Lung (tissue), 16 donors: ENCODE measurements around the gene VAT1. TPM values are rescaled to one million over a fixed set of nuclear protein-coding genes. Genes with fewer than 3 reads are reported as not detected.

Experiments
- ATAC-seq: fragments of 200-7000 bp; cut with Tn5 transposase; one replicate; pipeline ENCODE4 v1.9.1; 2020; ENCODE audit warnings: moderate number of reproducible peaks; ENCODE audit not compliant: insufficient read depth, low FRiP score
- DNase-seq, 3 donors: peaks; one replicate each; pipeline ENCODE4 v3.0.0-alpha.2; 2013 to 2017
- H3K27ac ChIP-seq, 2 donors: one replicate each; pipeline ENCODE4 v1.5.1; 2013; ENCODE audit warnings: mild to moderate bottlenecking in 2 of 2, moderate library complexity in 2 of 2, control low read depth in 1 of 2, inconsistent platforms in 1 of 2, low read depth in 1 of 2, low read length in 1 of 2
- H3K27me3 ChIP-seq, 3 donors: one replicate each; pipeline ENCODE4 v1.5.1; 2013; ENCODE audit warnings: low read length in 2 of 3; ENCODE audit not compliant: control insufficient read depth in 3 of 3, insufficient read depth in 3 of 3
- H3K36me3 ChIP-seq, 4 donors: one replicate each; pipeline ENCODE4 v1.5.1; 2013; ENCODE audit warnings: low read length in 4 of 4, mild to moderate bottlenecking in 1 of 4, moderate library complexity in 1 of 4; ENCODE audit not compliant: control insufficient read depth in 4 of 4, insufficient read depth in 4 of 4
- H3K4me1 ChIP-seq, 5 donors: one replicate each; pipeline ENCODE4 v1.5.1; 2013; ENCODE audit warnings: low read length in 5 of 5, mild to moderate bottlenecking in 2 of 5, moderate library complexity in 1 of 5; ENCODE audit not compliant: control insufficient read depth in 5 of 5, insufficient read depth in 5 of 5
- H3K4me3 ChIP-seq: one replicate; pipeline ENCODE4 v1.5.1; 2013; ENCODE audit warnings: mild to moderate bottlenecking, control low read depth, moderate library complexity
- H3K9ac ChIP-seq, 2 donors: one replicate each; pipeline ENCODE4 v1.5.1; 2013; ENCODE audit warnings: low read length in 2 of 2, control low read depth in 1 of 2; ENCODE audit not compliant: insufficient read depth in 1 of 2
- H3K9me3 ChIP-seq, 4 donors: one replicate each; pipeline ENCODE4 v1.5.1; 2013; ENCODE audit warnings: low read length in 3 of 4, mild to moderate bottlenecking in 1 of 4, moderate library complexity in 1 of 4; ENCODE audit not compliant: control insufficient read depth in 4 of 4, insufficient read depth in 3 of 4
- WGBS, 2 donors: extraction: QIAGEN DNeasy Blood & Tissue Kit; methylation state at CpG; one replicate each; pipeline ENCODE4 v1.1.7; 2013; 5-methylcytosine and 5-hydroxymethylcytosine counted together
- long read RNA-seq, 5 donors: transcript quantifications; one replicate each; lab custom pipeline, GENCODE V29; 2026
- polyA plus RNA-seq, 2 donors: library from polyadenylated mRNA; stranded (reverse); fragments of 200-250 nt; gene quantifications; one replicate each; pipeline ENCODE4 v1.2.1, GENCODE V29; 2013
- total RNA-seq, 2 donors: library from RNA; depleted of rRNA in 1 of 2; stranded (reverse); fragments of >200 nt in 1 of 2; gene quantifications; one replicate each; pipeline ENCODE4 v1.2.1, GENCODE V29; 2014 to 2021
- TF ChIP-seq, protein P1 (sequence below): IDR thresholded peaks from 2 replicates; pipeline ENCODE4 v1.5.1; 2012; ENCODE audit warnings: mild to moderate bottlenecking; ENCODE audit errors: control extremely low read depth, extremely low read depth
- donor health status: control.
- donor health status: control.
- donor health status: Bipolar disorder and iron deficiency.
- donor health status: healthy.
- donor health status: DM: yes; HTN: yes; CAD: no.

VAT1 gene
- total RNA-seq (100 to 1,000 TPM in 1 of 2 donors, 10 to 100 TPM in 1; 62.3 to 255 TPM), polyA plus RNA-seq (100 to 1,000 TPM in 1 of 2 donors, 10 to 100 TPM in 1; 80.2 to 162 TPM)
- long read RNA-seq, donor 1, transcript VAT1-201 (6 exons, 2,734 nt) = major isoform, 40 of 48 reads
- long read RNA-seq, donor 1, partial matches to known transcripts = 0 of 48 reads
- long read RNA-seq, donor 1, other reads (novel, unspliced or antisense) = 8 of 48 reads
- long read RNA-seq, donor 2, partial matches to known transcripts = 0 of 5 reads
- long read RNA-seq, donor 2, other reads (novel, unspliced or antisense) = 0 of 5 reads
- long read RNA-seq, donor 3, transcript VAT1-201 (6 exons, 2,734 nt) = major isoform, 12 of 14 reads
- long read RNA-seq, donor 3, partial matches to known transcripts = 0 of 14 reads
- long read RNA-seq, donor 3, other reads (novel, unspliced or antisense) = 0 of 14 reads
- long read RNA-seq, donor 4, transcript VAT1-201 (6 exons, 2,734 nt) = major isoform, 10 of 16 reads
- long read RNA-seq, donor 4, partial matches to known transcripts = 6 of 16 reads
- long read RNA-seq, donor 4, other reads (novel, unspliced or antisense) = 0 of 16 reads
- long read RNA-seq, donor 5, transcript VAT1-201 (6 exons, 2,734 nt) = major isoform, 34 of 35 reads
- long read RNA-seq, donor 5, partial matches to known transcripts = 0 of 35 reads
- long read RNA-seq, donor 5, other reads (novel, unspliced or antisense) = 0 of 35 reads

DNA sequence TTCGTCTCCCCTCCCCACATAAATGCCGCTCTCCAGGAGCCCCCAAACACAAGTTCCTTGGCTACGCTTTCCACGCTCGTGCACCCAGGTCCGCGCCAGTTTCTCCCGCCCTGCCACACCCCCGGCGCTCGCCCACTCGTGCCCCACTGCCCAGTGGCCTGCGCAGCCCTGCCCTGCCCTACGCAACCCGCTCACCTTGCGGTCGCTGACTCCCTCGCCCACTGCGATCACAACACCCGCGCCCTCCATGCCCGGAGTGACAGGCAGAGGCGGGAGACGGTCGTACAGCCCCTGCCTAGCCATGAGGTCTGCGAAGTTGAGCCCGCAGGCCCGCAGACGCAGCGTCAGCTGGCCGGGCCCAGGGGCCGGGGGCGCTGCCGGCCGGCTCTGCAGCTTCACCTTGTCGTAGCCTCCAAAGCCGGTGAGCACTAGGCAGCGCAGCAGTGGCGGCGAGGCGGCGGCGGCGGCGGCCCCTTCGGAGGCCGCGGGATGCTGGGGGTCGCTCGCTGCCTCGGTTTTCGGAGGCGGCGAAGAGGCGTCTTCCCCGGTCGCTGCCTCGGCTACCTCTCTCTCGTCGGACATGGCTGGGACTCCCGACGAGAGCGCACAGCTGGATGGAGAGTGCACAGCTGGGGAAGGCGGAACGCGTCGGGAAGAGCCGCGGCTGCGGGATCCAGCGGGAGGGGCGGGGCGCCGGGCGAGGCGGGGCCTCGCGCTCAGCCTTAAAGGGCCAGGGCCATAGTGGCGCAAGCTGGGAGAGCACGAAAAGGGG is at the start of gene VAT1:
Gene VAT1, minus strand, starts transcription at position 645 of the 772 bp plus-strand sequence. Its CDS starts 63 bp downstream, at position 582.
- Histone ChIP-seq H3K27me3 (no peaks in the 10 kb centered on the region), H3K27ac (peak within 1 kb of the TSS; percentile 71 to 83), H3K4me1 (peaks cover 0 to 29% (median 13%) of the 10 kb centered on the region in 5 donors), H3K9me3 (no peaks in the 10 kb centered on the region), H3K36me3 (peaks cover 0 to 10% (median 1%) of the 10 kb centered on the region in 4 donors), H3K4me3 (peak within 1 kb of the TSS; percentile 90), H3K9ac (peak within 1 kb of the TSS; percentile 37 to 55)
- 0 to 1% methylated on average over 74 to 80 of the region's 80 CpGs for WGBS, 2 donors
- DNase-seq (peak; percentile 85 to 88 (median 87)), ATAC-seq (peak; percentile 72)
- TF ChIP-seq, protein P1, sequence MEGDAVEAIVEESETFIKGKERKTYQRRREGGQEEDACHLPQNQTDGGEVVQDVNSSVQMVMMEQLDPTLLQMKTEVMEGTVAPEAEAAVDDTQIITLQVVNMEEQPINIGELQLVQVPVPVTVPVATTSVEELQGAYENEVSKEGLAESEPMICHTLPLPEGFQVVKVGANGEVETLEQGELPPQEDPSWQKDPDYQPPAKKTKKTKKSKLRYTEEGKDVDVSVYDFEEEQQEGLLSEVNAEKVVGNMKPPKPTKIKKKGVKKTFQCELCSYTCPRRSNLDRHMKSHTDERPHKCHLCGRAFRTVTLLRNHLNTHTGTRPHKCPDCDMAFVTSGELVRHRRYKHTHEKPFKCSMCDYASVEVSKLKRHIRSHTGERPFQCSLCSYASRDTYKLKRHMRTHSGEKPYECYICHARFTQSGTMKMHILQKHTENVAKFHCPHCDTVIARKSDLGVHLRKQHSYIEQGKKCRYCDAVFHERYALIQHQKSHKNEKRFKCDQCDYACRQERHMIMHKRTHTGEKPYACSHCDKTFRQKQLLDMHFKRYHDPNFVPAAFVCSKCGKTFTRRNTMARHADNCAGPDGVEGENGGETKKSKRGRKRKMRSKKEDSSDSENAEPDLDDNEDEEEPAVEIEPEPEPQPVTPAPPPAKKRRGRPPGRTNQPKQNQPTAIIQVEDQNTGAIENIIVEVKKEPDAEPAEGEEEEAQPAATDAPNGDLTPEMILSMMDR = no peak

DNA sequence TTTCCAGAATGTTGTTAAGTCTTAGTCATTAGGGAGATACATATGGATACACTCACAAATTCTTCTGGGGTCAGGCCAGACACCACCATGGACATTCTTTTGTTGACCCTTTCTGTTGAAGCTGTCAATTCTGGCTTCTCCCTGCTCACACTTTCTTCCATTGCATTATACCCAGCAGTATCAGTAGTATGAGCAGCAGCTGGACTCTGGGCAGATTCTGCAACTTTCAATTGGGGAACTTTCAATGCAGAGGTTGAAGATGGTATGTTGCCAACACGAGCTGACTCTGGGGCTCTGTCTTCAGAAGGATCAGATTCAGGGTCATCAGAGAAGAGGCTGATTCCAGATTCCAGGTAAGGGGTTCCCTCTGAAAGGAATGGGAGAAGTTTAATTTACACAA is 48.7 kb upstream of the VAT1 start:
- DNase-seq (no peak), ATAC-seq (no peak)
- H3K27me3 ChIP-seq = no peaks in the 10 kb centered on the region
- no peak overlapping the region for H3K27ac ChIP-seq
- H3K4me1 ChIP-seq = no peaks in the 10 kb centered on the region
- H3K36me3 ChIP-seq = peaks cover 2 to 5% (median 3%) of the 10 kb centered on the region in 4 donors
- 81 to 82% methylated on average over 1 of the region's 1 CpG for WGBS, 2 donors
- H3K9ac ChIP-seq = no peak overlapping the region
- no peak overlapping the region for H3K4me3 ChIP-seq
- TF ChIP-seq, protein P1 = no peak
- H3K9me3 ChIP-seq = no peaks in the 10 kb centered on the region

DNA sequence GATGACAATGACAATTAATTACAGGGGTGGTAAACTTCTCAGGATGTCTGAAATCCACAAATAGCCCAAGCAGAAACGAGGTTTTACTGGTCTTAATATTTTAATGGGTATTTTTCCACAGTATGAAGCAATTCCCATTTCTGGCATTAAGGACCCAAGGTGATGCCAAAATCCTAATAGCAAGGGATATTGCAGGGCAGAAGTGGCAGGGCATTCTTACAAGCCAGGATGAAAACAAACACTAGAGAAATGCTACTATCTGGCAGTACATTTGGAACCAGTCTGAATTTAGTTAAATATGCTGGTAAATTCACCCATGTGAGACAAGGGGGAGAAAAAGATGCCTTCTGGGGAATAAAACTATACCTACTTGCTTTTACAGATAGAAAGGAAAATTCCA is 48.1 kb upstream of the VAT1 start:
- Histone ChIP-seq H3K27ac (no peak overlapping the region), H3K36me3 (peaks cover 2 to 5% (median 3%) of the 10 kb centered on the region in 4 donors), H3K9ac (no peak overlapping the region), H3K4me3 (no peak overlapping the region), H3K9me3 (no peaks in the 10 kb centered on the region), H3K4me1 (no peaks in the 10 kb centered on the region), H3K27me3 (no peaks in the 10 kb centered on the region)
- 75 to 84% methylated on average over 1 of the region's 1 CpG for WGBS, 2 donors
- ATAC-seq (no peak), DNase-seq (no peak)
- TF ChIP-seq, protein P1 = no peak
